Kidney epithelial cell (primary cell): ENCODE results near the gene CYBA. TPM values are rescaled to one million over a fixed set of nuclear protein-coding genes. Genes with fewer than 3 reads are reported as not detected.

Experiments used
- DNase-seq: peaks from one replicate; pipeline ENCODE4 v3.0.0-alpha.2; 2010; ENCODE audit warnings: low read depth
- H3K27me3 ChIP-seq: 2 replicates; pipeline ENCODE4 v1.6.0; 2011; ENCODE audit warnings: low read length; ENCODE audit not compliant: control insufficient read depth, insufficient read depth
- H3K36me3 ChIP-seq: 2 replicates; pipeline ENCODE4 v1.5.1; 2011; ENCODE audit warnings: low read length; ENCODE audit not compliant: control insufficient read depth, insufficient read depth
- H3K4me3 ChIP-seq: 2 replicates; pipeline ENCODE4 v1.5.1; 2011; ENCODE audit warnings: low read depth, mild to moderate bottlenecking, control low read depth, low read length
- CTCF ChIP-seq: IDR thresholded peaks from 2 replicates; pipeline ENCODE4 v1.5.1; 2011; ENCODE audit warnings: mild to moderate bottlenecking, moderate library complexity, low read length, control low read depth, inconsistent platforms; ENCODE audit not compliant: insufficient read depth, poor library complexity, severe bottlenecking
- total RNA-seq: library from RNA; depleted of rRNA; stranded (reverse); fragments of >200 nt; gene quantifications from 2 replicates; pipeline ENCODE4 v1.2.3, GENCODE V29; 2015

Gene CYBA
- total RNA-seq, 1 donor from 2014 or later: 734 TPM

- H3K4me3 ChIP-seq: no peak overlapping the region
- TF ChIP-seq CTCF: no peak
- no peaks in the 10 kb centered on the region for H3K36me3 ChIP-seq
- H3K27me3 ChIP-seq: peaks cover 57% of the 10 kb centered on the region
- DNase-seq: no peak
Observed at GRCh38 chr16:88688013-88688778, 37.3 kb upstream of the CYBA start.

GRCh38 chr16:88687676-88688012 lies 36.8 kb upstream of the CYBA start:
- H3K4me3 ChIP-seq: no peak overlapping the region
- no peaks in the 10 kb centered on the region for H3K36me3 ChIP-seq
- TF ChIP-seq CTCF: no peak
- no peak for DNase-seq
- peaks cover 57% of the 10 kb centered on the region for H3K27me3 ChIP-seq

- H3K27me3 ChIP-seq: peaks cover 57% of the 10 kb centered on the region
- TF ChIP-seq CTCF: no peak
- no peaks in the 10 kb centered on the region for H3K36me3 ChIP-seq
- DNase-seq: no peak
- no peak overlapping the region for H3K4me3 ChIP-seq
Observed at GRCh38 chr16:88687254-88687576, 36.4 kb upstream of the CYBA start.

GRCh38 chr16:88686439-88687253 lies 35.8 kb upstream of the CYBA start, which contains the start of gene SNAI3:
SNAI3 (minus strand) TSS chr16:88686507; CDS start chr16:88686406, 101 bp downstream.
- no peaks in the 10 kb centered on the region for H3K36me3 ChIP-seq
- no peak for TF ChIP-seq CTCF
- peak within 1 kb of the TSS; percentile 44 for H3K4me3 ChIP-seq
- peaks cover 60% of the 10 kb centered on the region for H3K27me3 ChIP-seq
- DNase-seq: no peak

- TF ChIP-seq CTCF: no peak
- DNase-seq: no peak
- Histone ChIP-seq H3K27me3 (peaks cover 66% of the 10 kb centered on the region), H3K4me3 (peak overlapping the region; percentile 44), H3K36me3 (no peaks in the 10 kb centered on the region)
Observed at GRCh38 chr16:88686062-88686438, 35.2 kb upstream of the CYBA start.
